ENCODE data around the gene ATAD5. TPM values are rescaled to one million over a fixed set of nuclear protein-coding genes. Genes with fewer than 3 reads are reported as not detected.

The ATAD5 gene
- polyA plus RNA-seq, 1 donor (not counting 4 experiments of a cell fraction or from before 2014, with no cell fraction given): 2.2 TPM

DNA sequence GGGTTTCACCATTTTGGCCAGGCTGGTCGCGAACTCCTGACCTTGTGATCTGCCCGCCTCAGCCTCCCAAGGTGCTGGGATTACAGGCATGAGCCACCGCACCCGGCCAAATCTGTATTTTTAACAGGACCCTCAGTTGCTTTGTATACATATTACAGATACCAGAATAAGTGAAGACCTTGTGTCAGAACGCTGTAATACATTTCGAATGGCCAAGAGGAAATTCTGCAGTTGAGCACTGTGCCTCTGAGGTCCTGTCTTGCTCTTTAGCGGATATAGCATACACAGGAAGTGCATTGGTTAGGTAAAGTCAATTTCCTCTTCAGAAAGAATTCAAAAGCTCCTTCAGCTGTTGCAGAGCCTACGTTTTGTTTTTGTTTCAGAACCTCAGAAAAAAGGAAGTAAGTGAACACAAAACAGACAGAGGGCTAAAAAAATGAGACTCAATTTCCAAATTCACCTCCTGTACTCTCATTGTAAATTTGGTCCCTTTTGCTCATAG, 22.9 kb upstream of the ATAD5 start:
- Histone ChIP-seq H3K27ac (ENCODE audit: control insufficient read depth, insufficient read depth, low read length) (no peak overlapping the region), H3K27me3 (ENCODE audit: control insufficient read depth, extremely low read depth, insufficient read depth, low read length) (no peaks in the 10 kb centered on the region), H3K4me1 (ENCODE audit: control insufficient read depth, extremely low read depth, insufficient read depth, low read length) (peaks cover 20% of the 10 kb centered on the region), H3K9me3 (ENCODE audit: control insufficient read depth, low read depth, low read length) (no peaks in the 10 kb centered on the region), H3K36me3 (ENCODE audit: control insufficient read depth in 2 of 2, extremely low read depth in 1 of 2, insufficient read depth in 2 of 2, low read length in 2 of 2) (peaks cover 2 to 4% of the 10 kb centered on the region in 2 experiments), H3K79me2 (ENCODE audit: control insufficient read depth, insufficient read depth, low read length) (peaks cover 59% of the 10 kb centered on the region), H2AFZ (ENCODE audit: control insufficient read depth, low read length) (no peak overlapping the region), H4K20me1 (ENCODE audit: control insufficient read depth, extremely low read depth, insufficient read depth, low read length) (no peaks in the 10 kb centered on the region), H3K9ac (ENCODE audit: control insufficient read depth, extremely low read depth, insufficient read depth, low read length) (no peak overlapping the region), H3K4me2 (ENCODE audit: control insufficient read depth, extremely low read depth, insufficient read depth, low read depth, low read length) (no peak overlapping the region), H3K4me3 (ENCODE audit: control insufficient read depth in 2 of 3, extremely low read depth in 1 of 3, insufficient read depth in 2 of 3, low read depth in 1 of 3, low read length in 3 of 3) (no peak overlapping the region), H3K9me1 (ENCODE audit: control insufficient read depth, extremely low read depth, insufficient read depth, low read length) (no peaks in the 10 kb centered on the region)
- no peak for DNase-seq (ENCODE audit: low read depth, low spot score)
- dilution Hi-C loops (cut with MboI; ENCODE audit: extremely low pct_ligation_motif_present, low sequenced_read_pairs): no loop called here
- TF ChIP-seq, protein P1, sequence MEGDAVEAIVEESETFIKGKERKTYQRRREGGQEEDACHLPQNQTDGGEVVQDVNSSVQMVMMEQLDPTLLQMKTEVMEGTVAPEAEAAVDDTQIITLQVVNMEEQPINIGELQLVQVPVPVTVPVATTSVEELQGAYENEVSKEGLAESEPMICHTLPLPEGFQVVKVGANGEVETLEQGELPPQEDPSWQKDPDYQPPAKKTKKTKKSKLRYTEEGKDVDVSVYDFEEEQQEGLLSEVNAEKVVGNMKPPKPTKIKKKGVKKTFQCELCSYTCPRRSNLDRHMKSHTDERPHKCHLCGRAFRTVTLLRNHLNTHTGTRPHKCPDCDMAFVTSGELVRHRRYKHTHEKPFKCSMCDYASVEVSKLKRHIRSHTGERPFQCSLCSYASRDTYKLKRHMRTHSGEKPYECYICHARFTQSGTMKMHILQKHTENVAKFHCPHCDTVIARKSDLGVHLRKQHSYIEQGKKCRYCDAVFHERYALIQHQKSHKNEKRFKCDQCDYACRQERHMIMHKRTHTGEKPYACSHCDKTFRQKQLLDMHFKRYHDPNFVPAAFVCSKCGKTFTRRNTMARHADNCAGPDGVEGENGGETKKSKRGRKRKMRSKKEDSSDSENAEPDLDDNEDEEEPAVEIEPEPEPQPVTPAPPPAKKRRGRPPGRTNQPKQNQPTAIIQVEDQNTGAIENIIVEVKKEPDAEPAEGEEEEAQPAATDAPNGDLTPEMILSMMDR (optimal IDR thresholded peaks at IDR 0.05 in 1 of 3, IDR thresholded peaks at IDR 0.05 in 1 of 3, conservative IDR thresholded peaks at IDR 0.05 in 1 of 3; ENCODE audit: extremely low read depth in 1 of 3, insufficient read depth in 2 of 3, low read length in 3 of 3): no peak
- TF ChIP-seq EZH2 (IDR thresholded peaks at IDR 0.05; ENCODE audit: low read length): no peak
- no peak for FAIRE-seq

DNA sequence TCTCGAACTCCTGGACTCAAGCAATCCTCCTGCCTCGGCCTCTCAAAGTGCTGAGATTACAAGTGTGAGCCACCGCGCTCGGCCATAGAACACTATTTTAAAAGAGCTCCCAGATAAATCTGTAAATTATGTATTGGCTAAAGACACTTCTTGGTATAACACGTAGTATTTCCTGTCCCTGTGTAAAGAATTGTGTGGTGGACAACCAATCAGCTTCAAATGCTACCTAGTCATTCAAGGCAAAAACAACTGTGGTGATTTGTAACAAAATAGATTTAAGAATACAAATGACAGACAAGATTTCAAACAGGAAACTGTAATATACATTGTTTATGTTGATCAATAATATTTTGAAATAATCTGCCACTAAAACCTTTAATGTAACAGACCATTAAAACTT, 21.9 kb upstream of the ATAD5 start:
- Histone ChIP-seq H3K4me1 (ENCODE audit: control insufficient read depth, extremely low read depth, insufficient read depth, low read length) (peaks cover 22% of the 10 kb centered on the region), H3K27ac (ENCODE audit: control insufficient read depth, insufficient read depth, low read length) (no peak overlapping the region), H4K20me1 (ENCODE audit: control insufficient read depth, extremely low read depth, insufficient read depth, low read length) (no peaks in the 10 kb centered on the region), H3K36me3 (ENCODE audit: control insufficient read depth in 2 of 2, extremely low read depth in 1 of 2, insufficient read depth in 2 of 2, low read length in 2 of 2) (peaks cover 2 to 4% of the 10 kb centered on the region in 2 experiments), H3K79me2 (ENCODE audit: control insufficient read depth, insufficient read depth, low read length) (peaks cover 68% of the 10 kb centered on the region), H3K4me2 (ENCODE audit: control insufficient read depth, extremely low read depth, insufficient read depth, low read depth, low read length) (no peak overlapping the region), H3K9ac (ENCODE audit: control insufficient read depth, extremely low read depth, insufficient read depth, low read length) (no peak overlapping the region), H3K27me3 (ENCODE audit: control insufficient read depth, extremely low read depth, insufficient read depth, low read length) (no peaks in the 10 kb centered on the region), H3K4me3 (ENCODE audit: control insufficient read depth in 2 of 3, extremely low read depth in 1 of 3, insufficient read depth in 2 of 3, low read depth in 1 of 3, low read length in 3 of 3) (no peak overlapping the region), H2AFZ (ENCODE audit: control insufficient read depth, low read length) (no peak overlapping the region), H3K9me3 (ENCODE audit: control insufficient read depth, low read depth, low read length) (no peaks in the 10 kb centered on the region), H3K9me1 (ENCODE audit: control insufficient read depth, extremely low read depth, insufficient read depth, low read length) (no peaks in the 10 kb centered on the region)
- dilution Hi-C loops (cut with MboI; ENCODE audit: extremely low pct_ligation_motif_present, low sequenced_read_pairs): no loop called here
- FAIRE-seq: no peak
- DNase-seq (ENCODE audit: low read depth, low spot score): no peak
- no peak for TF ChIP-seq EZH2 (IDR thresholded peaks at IDR 0.05; ENCODE audit: low read length)
- TF ChIP-seq, protein P1 (optimal IDR thresholded peaks at IDR 0.05 in 1 of 3, IDR thresholded peaks at IDR 0.05 in 1 of 3, conservative IDR thresholded peaks at IDR 0.05 in 1 of 3; ENCODE audit: extremely low read depth in 1 of 3, insufficient read depth in 2 of 3, low read length in 3 of 3): no peak
